Memory B cell (primary cell): ENCODE measurements around the gene SRMS.

Source experiments
- ATAC-seq: fragments of 150-1000 bp; cut with Tn5 transposase; 2 replicates; pipeline ENCODE4 v1.10.0; 2021; ENCODE audit warnings: low read depth, mild to moderate bottlenecking, moderate library complexity
- DNase-seq, 2 donors: peaks; one replicate each; pipeline ENCODE4 v3.0.0; 2022; ENCODE audit warnings: low spot score in 2 of 2
- H3K27ac Mint-ChIP-seq: one replicate; pipeline ENCODE4 v1.8.0; 2022; ENCODE audit warnings: mild to moderate bottlenecking, moderate library complexity, mixed read lengths
- H3K27me3 Mint-ChIP-seq: one replicate; pipeline ENCODE4 v1.8.0; 2022; ENCODE audit warnings: mixed read lengths
- H3K36me3 Mint-ChIP-seq: one replicate; pipeline ENCODE4 v1.8.0; 2022; ENCODE audit warnings: mild to moderate bottlenecking, mixed read lengths
- H3K4me1 Mint-ChIP-seq: one replicate; pipeline ENCODE4 v1.8.0; 2022; ENCODE audit warnings: mixed read lengths
- H3K4me3 Mint-ChIP-seq: one replicate; pipeline ENCODE4 v1.8.0; 2022; ENCODE audit warnings: mild to moderate bottlenecking, moderate library complexity, mixed read lengths
- H3K9me3 Mint-ChIP-seq: one replicate; pipeline ENCODE4 v1.8.0; 2022; ENCODE audit warnings: mixed read lengths

The SRMS gene

GRCh38 chr20:63544241-63544957 lies 3.1 kb downstream of the SRMS start:
- DNase-seq = no peak
- ATAC-seq = no peak
- Mint-ChIP-seq H3K27ac (no peak overlapping the region), H3K4me3 (no peak overlapping the region), H3K36me3 (no peaks in the 10 kb centered on the region), H3K27me3 (peaks cover 9% of the 10 kb centered on the region), H3K4me1 (peaks cover 33% of the 10 kb centered on the region), H3K9me3 (no peaks in the 10 kb centered on the region)

GRCh38 chr20:63543733-63544132 lies 3.8 kb downstream of the SRMS start:
- ATAC-seq (no peak), DNase-seq (no peak)
- no peak overlapping the region for H3K27ac Mint-ChIP-seq
- H3K4me1 Mint-ChIP-seq = peaks cover 30% of the 10 kb centered on the region
- H3K36me3 Mint-ChIP-seq = no peaks in the 10 kb centered on the region
- peak overlapping the region; percentile 27 for H3K4me3 Mint-ChIP-seq
- peaks cover 7% of the 10 kb centered on the region for H3K27me3 Mint-ChIP-seq
- no peaks in the 10 kb centered on the region for H3K9me3 Mint-ChIP-seq

GRCh38 chr20:63543131-63543530 lies 4.4 kb downstream of the SRMS start:
- H3K4me3 Mint-ChIP-seq = peak overlapping the region; percentile 84
- ATAC-seq (peak; percentile 4), DNase-seq (no peak)
- peak overlapping the region; percentile 92 for H3K27ac Mint-ChIP-seq
- peaks cover 5% of the 10 kb centered on the region for H3K27me3 Mint-ChIP-seq
- no peaks in the 10 kb centered on the region for H3K9me3 Mint-ChIP-seq
- H3K36me3 Mint-ChIP-seq = no peaks in the 10 kb centered on the region
- peaks cover 28% of the 10 kb centered on the region for H3K4me1 Mint-ChIP-seq

- H3K4me1 Mint-ChIP-seq = peaks cover 28% of the 10 kb centered on the region
- H3K9me3 Mint-ChIP-seq = no peaks in the 10 kb centered on the region
- H3K27ac Mint-ChIP-seq = peak overlapping the region; percentile 92
- peaks cover 5% of the 10 kb centered on the region for H3K27me3 Mint-ChIP-seq
- no peaks in the 10 kb centered on the region for H3K36me3 Mint-ChIP-seq
- ATAC-seq (peak; percentile 61), DNase-seq (peak in 1 of 2 donors; percentile 66)
- peak overlapping the region; percentile 84 for H3K4me3 Mint-ChIP-seq
These were observed 4.9 kb downstream of the SRMS start for GRCh38 chr20:63542696-63543095.

- Mint-ChIP-seq H3K9me3 (no peaks in the 10 kb centered on the region), H3K4me1 (peaks cover 29% of the 10 kb centered on the region), H3K36me3 (no peaks in the 10 kb centered on the region), H3K27ac (peak overlapping the region; percentile 92), H3K4me3 (peak overlapping the region; percentile 84), H3K27me3 (peaks cover 5% of the 10 kb centered on the region)
- peak in 1 of 2 donors; percentile 42 for DNase-seq
- peak; percentile 22 for ATAC-seq
These were observed 5.5 kb downstream of the SRMS start for GRCh38 chr20:63542031-63542559.

GRCh38 chr20:63541371-63541770 lies 6.2 kb downstream of the SRMS start:
- H3K4me3 Mint-ChIP-seq = no peak overlapping the region
- H3K27ac Mint-ChIP-seq = no peak overlapping the region
- ATAC-seq (no peak), DNase-seq (no peak)
- no peaks in the 10 kb centered on the region for H3K9me3 Mint-ChIP-seq
- peaks cover 28% of the 10 kb centered on the region for H3K4me1 Mint-ChIP-seq
- no peaks in the 10 kb centered on the region for H3K36me3 Mint-ChIP-seq
- H3K27me3 Mint-ChIP-seq = peaks cover 5% of the 10 kb centered on the region

GRCh38 chr20:63540417-63541186 lies 6.9 kb downstream of the SRMS start:
- Mint-ChIP-seq H3K9me3 (no peaks in the 10 kb centered on the region), H3K27ac (no peak overlapping the region), H3K4me1 (peaks cover 30% of the 10 kb centered on the region), H3K27me3 (peaks cover 8% of the 10 kb centered on the region), H3K36me3 (no peaks in the 10 kb centered on the region), H3K4me3 (peak overlapping the region; percentile 3)
- ATAC-seq (no peak), DNase-seq (no peak)

- Mint-ChIP-seq H3K9me3 (no peaks in the 10 kb centered on the region), H3K27ac (peak overlapping the region; percentile 73), H3K27me3 (peaks cover 8% of the 10 kb centered on the region), H3K36me3 (no peaks in the 10 kb centered on the region), H3K4me3 (no peak overlapping the region), H3K4me1 (peaks cover 24% of the 10 kb centered on the region)
- ATAC-seq (no peak), DNase-seq (no peak)
These were observed 7.8 kb downstream of the SRMS start for GRCh38 chr20:63539441-63540370.

- ATAC-seq (no peak), DNase-seq (no peak)
- Mint-ChIP-seq H3K27ac (peak overlapping the region; percentile 73), H3K9me3 (no peaks in the 10 kb centered on the region), H3K27me3 (peaks cover 8% of the 10 kb centered on the region), H3K36me3 (no peaks in the 10 kb centered on the region), H3K4me1 (peaks cover 20% of the 10 kb centered on the region), H3K4me3 (no peak overlapping the region)
These were observed 8.5 kb downstream of the SRMS start for GRCh38 chr20:63539092-63539430.

- Mint-ChIP-seq H3K4me1 (peaks cover 16% of the 10 kb centered on the region), H3K27me3 (peaks cover 4% of the 10 kb centered on the region), H3K36me3 (no peaks in the 10 kb centered on the region), H3K9me3 (no peaks in the 10 kb centered on the region), H3K4me3 (peak overlapping the region; percentile 86), H3K27ac (peak overlapping the region; percentile 85)
- peak in 1 of 2 donors; percentile 62 for DNase-seq
- peak; percentile 25 for ATAC-seq
These were observed 9.1 kb downstream of the SRMS start for GRCh38 chr20:63538204-63539091.

GRCh38 chr20:63537525-63538203 lies 9.9 kb downstream of the SRMS start:
- DNase-seq (peak; percentile 96), ATAC-seq (peak; percentile 80)
- Mint-ChIP-seq H3K36me3 (no peaks in the 10 kb centered on the region), H3K4me1 (peaks cover 12% of the 10 kb centered on the region), H3K4me3 (peak overlapping the region; percentile 86), H3K27ac (peak overlapping the region; percentile 85), H3K9me3 (no peaks in the 10 kb centered on the region), H3K27me3 (peaks cover 4% of the 10 kb centered on the region)

GRCh38 chr20:63536997-63537524 lies 10.5 kb downstream of the SRMS start, which contains the start of gene PTK6:
PTK6 (minus strand) TSS chr20:63537376; CDS start chr20:63537314, 62 bp downstream.
- ATAC-seq = peak; percentile 4
- peaks cover 13% of the 10 kb centered on the region for H3K4me1 Mint-ChIP-seq
- peak within 1 kb of the TSS; percentile 85 for H3K27ac Mint-ChIP-seq
- DNase-seq = no peak
- no peaks in the 10 kb centered on the region for H3K36me3 Mint-ChIP-seq
- peaks cover 6% of the 10 kb centered on the region for H3K27me3 Mint-ChIP-seq
- peaks cover 1% of the 10 kb centered on the region for H3K9me3 Mint-ChIP-seq
- H3K4me3 Mint-ChIP-seq = peak within 1 kb of the TSS; percentile 86
